Embryonic facial prominence (tissue), 1 donor: ENCODE measurements around the gene ACCSL.

Experiments
- DNase-seq: peaks from one replicate; pipeline ENCODE4 v3.0.0-alpha.2; 2016; ENCODE audit errors: extremely low spot score

ACCSL gene

GRCh38 chr11:44096360-44097185 lies 48.8 kb downstream of the ACCSL start:
- no peak for DNase-seq

GRCh38 chr11:44097821-44098220 lies 50.0 kb downstream of the ACCSL start:
- no peak for DNase-seq

- no peak for DNase-seq
Observed at GRCh38 chr11:44101098-44101497, 53.3 kb downstream of the ACCSL start.

- no peak for DNase-seq
Observed at GRCh38 chr11:44104481-44105294, 56.9 kb downstream of the ACCSL start.

- no peak for DNase-seq
Observed at GRCh38 chr11:44108260-44108659, 60.5 kb downstream of the ACCSL start.
